ENCODE measurements around the gene SYNE2.
A peak's percentile ranks its signal among the peaks of the same experiment; 100 is the strongest.
"Not testable (repeated sequence)": the region's sequence is repeated elsewhere in the genome, so short reads cannot be mapped to it uniquely, and the experiment has no call there.

Gene SYNE2

DNA sequence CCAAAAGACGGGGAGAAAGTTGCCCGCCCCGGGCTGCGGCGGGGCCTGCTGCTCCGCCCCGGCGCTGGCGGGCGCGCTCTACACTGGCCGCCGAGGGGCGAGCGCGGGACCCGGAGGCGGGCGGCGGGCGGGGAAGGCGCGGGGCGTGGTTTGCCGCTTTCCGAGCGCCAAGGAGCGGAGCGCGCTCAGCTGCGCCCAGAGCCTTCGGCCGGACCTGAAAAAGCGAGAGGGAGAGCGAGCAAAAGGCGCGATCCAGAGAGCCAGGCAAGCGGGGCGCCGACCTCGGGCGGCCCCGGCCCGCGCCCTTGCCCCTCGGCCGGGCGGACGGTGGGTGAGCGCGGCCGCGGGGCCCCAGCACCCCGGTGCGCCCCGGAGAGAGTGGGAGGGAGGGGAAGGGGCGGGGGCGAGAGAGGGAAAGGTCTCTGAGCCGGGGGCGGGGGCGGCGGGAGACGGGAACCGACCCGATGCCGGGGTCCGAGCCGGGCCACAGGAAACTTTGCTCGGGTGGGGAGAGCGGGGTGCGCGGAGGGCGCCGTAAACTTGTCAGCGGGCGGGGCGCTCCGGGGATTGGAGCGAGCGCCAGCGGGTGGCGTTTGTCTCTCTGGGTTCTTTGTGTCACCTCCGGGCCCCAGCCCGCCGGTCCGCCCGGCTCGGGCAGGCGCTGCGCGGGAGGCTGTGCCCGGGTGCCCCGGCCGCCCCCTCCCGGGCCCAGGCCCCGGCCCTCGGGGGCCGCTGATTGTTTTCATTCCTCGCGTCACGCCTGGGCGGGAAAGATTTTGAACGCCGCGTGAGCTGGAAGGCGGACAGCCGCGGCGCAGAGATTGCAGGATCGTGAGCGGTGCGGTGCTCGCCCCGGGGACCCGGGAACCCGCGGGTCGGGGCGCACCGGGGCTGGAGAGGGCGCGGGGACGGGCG is at the start of gene SYNE2:
SYNE2 (plus strand) TSS at position 188 of the 915 bp plus-strand sequence. CDS start 56,145 bp downstream, outside the sequence.
- DNase-seq (ENCODE audit: low read depth in 2 of 2): peak; percentile 62 to 74

DNA sequence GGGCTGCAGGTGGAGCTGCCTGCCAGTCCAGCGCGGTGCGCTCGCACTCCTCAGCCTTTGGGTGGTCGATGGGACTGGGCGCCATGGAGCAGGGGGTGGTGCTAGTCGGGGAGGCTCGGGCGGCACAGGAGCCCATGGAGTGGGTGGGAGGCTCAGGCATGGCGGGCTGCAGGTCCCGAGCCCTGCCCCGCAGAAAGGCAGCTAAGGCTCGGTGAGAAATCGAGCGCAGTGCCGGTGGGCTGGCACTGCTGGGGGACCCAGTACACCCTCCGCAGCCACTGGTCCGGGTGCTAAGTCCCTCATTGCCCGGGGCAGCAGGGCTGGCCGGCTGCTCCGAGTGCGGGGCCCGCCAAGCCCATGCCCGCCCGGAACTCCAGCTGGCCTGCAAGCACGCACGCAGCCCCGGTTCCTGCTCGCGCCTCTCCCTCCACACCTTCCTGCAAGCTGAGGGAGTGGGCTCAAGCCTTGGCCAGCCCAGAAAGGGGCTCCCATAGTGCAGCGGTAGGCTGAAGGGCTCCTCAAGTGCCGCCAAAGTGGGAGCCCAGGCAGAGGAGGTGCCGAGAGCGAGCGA is 49.5 kb upstream of the SYNE2 start:
- DNase-seq (ENCODE audit: low read depth in 2 of 2): not testable (repeated sequence)

DNA sequence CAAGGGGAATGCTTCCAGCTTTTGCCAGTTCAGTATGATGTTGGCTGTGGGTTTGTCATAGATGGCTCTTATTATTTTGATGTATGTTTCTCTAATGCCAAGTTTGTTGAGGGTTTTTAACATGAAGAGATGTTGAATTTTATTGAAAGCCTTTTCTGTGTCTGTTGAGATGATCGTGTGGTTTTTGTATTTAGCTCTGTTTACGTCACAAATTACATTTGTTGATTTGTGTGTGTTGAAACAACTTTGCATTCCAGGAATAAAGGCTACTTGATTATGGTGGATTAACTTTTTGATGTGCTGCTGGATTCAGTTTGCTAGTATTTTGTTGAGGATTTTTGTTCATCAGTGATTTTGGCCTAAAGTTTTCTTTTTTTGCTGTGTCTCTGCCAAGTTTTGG is 46.7 kb upstream of the SYNE2 start:
- not testable (repeated sequence) for DNase-seq (ENCODE audit: low read depth in 2 of 2)

- DNase-seq (ENCODE audit: low read depth in 2 of 2): not testable (repeated sequence)
Observed at GRCh38 chr14:63811692-63812091, 41.1 kb upstream of the SYNE2 start.

- no peak for DNase-seq (ENCODE audit: low read depth in 2 of 2)
Observed at GRCh38 chr14:63833728-63834127, 19.1 kb upstream of the SYNE2 start.

DNA sequence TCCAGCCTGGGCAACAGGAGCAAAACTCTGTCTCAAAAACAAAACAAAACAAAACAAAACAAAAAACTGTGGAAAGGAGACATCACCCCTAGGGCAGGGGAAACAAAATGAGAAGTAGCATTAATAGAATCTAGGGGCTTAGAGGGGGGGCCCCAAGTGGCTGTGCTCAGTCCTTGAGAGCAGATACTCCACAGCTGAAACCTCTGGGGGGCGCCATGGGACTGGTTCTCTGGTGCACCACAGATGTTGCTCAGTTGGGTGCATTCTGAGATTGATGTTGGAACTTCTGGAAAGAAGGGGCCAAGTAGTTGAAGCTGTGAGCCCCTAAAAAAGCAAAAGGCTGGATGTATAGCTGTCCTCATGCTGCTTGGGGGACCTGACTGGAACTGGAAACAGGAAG is 11.8 kb upstream of the SYNE2 start:
- DNase-seq (ENCODE audit: low read depth in 2 of 2): peak in 1 of 2 experiments; percentile 8

- no peak for DNase-seq (ENCODE audit: low read depth in 2 of 2)
Observed at GRCh38 chr14:63843796-63844195, 9.0 kb upstream of the SYNE2 start.

GRCh38 chr14:63848890-63849289 is 3.9 kb upstream of the SYNE2 start:
- no peak for DNase-seq (ENCODE audit: low read depth in 2 of 2)

DNA sequence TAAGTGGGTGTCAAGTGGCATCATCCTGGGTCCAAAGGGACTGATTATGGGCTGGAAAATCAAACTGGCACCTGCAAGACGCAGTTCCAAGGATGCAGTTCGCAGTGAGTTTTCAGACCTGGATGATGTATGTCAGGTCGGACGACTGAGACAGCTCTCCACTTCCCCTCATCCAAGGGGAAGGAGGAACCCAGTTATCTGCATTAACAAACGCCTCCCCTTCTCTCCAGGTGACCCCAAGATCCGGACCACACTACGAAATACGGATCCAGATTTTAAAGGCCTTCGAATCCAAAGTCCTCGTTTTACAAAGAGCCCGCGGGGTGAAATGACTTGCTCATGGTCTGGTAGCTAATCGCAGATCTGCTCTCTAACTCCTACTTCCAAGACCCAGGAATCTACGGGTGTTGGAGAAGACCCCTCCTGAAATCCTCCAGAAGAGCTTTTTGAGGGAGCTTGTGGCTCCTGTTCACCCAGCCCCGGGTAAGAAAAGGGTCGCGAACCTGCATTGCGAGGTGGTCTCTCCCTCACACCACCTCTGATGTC is 460 bp upstream of the SYNE2 start:
- no peak for DNase-seq (ENCODE audit: low read depth in 2 of 2)

DNA sequence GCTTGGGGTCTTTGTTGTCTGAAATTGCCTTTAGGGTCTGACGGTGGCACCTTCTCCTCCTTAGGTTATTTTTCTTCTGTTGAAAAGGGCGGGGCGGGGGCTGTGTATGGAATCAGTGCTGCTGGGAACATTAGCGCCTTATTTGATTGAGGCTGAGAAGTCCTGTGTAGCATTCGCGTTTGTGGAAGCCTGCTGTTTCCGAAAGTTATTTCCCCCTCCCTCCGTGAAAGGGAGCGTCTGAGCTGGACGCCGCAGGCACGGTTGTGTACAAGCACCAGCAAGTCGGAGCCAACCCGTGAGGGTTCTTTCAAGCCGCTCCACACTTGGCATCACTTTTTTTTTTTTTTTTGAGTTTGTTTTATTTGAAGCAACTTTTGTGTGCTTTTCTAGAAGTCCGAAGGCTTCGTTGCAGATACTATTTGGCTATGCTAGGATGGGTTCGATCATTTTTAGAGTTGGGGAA is 1.1 kb downstream of the SYNE2 start:
- peak in 1 of 2 experiments; percentile 25 for DNase-seq (ENCODE audit: low read depth in 2 of 2)

- DNase-seq (ENCODE audit: low read depth in 2 of 2): no peak
Observed at GRCh38 chr14:63854330-63854729, 1.5 kb downstream of the SYNE2 start.

DNA sequence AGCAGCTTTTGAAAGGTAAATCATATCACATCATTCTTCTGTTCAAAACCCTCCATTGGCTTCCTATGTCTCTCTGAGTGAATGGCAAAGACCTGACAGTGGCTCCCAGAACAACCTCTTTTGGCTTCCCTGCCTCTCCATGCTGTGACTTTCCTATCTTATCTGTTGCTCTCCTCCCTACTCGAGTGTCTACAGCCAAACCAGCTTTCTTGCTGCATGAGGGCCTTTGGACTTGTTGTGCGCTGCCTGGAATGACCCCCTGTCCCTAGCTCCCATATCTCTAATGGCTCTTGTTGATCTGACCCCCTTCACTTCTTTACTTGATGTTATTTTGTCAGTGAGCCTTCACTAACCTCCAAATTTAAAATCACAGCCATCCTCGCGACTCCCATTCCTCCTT is 2.5 kb downstream of the SYNE2 start:
- no peak for DNase-seq (ENCODE audit: low read depth in 2 of 2)

- DNase-seq (ENCODE audit: low read depth in 2 of 2): no peak
Observed at GRCh38 chr14:63857466-63858030, 4.7 kb downstream of the SYNE2 start.

DNA sequence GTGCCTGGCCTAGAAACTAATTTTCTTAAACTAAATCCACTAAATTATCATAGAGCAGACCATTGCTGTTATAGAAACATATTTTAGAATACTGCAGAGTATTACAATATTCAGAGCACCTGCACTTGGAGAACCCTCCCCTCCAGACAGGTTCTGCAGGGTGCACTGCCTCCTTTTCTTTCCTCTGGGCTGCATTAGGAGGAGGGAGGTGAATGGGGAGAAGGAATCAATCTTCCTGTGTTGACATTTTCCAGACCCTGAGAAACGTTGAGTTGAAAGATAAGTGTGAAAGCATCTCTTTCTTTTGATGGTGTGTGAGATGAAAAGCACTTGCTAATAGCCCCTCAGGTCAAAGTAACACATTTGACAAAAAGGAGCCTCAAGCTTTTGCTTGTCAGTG is 7.3 kb downstream of the SYNE2 start:
- no peak for DNase-seq (ENCODE audit: low read depth in 2 of 2)

DNA sequence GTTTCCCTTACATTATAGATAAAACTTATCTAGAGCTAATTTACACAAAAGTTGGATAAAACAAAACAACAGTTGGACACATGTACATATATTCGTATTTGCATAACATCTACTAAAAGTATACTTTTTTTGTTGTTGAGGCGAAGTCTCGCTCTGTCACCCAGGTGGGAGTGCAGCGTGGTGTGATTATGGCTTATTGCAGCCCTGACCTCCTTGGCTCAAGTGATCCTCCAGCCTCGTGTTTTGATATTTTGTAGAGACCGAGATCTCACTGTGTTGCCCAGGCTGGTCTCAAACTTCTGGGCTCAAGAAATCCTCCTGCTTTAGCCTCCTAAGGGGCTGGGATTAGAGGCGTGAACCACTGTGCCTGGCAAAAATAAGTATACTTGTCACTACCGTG is 9.4 kb downstream of the SYNE2 start:
- no peak for DNase-seq (ENCODE audit: low read depth in 2 of 2)

- no peak for DNase-seq (ENCODE audit: low read depth in 2 of 2)
Observed at GRCh38 chr14:63863004-63863403, 10.2 kb downstream of the SYNE2 start.

DNA sequence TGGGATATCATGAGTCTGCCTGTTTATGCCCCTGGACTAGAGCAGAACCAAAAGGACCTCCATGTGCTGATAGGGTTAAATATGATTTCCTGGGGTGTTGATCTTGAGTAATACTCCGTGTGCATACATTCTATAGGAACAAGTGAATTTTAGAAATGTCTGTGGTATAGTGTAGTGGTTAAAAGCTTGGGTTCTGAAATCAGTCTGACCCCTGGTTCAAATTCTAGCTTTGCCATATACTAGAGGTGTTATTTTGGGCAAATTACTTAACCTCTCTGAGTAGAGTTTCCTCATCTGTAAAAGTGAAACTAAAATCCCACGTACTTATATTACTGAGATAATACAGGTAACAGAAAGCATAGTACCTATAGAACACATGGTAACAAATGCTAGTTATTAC is 12.0 kb downstream of the SYNE2 start:
- not testable (repeated sequence) for DNase-seq (ENCODE audit: low read depth in 2 of 2)

DNA sequence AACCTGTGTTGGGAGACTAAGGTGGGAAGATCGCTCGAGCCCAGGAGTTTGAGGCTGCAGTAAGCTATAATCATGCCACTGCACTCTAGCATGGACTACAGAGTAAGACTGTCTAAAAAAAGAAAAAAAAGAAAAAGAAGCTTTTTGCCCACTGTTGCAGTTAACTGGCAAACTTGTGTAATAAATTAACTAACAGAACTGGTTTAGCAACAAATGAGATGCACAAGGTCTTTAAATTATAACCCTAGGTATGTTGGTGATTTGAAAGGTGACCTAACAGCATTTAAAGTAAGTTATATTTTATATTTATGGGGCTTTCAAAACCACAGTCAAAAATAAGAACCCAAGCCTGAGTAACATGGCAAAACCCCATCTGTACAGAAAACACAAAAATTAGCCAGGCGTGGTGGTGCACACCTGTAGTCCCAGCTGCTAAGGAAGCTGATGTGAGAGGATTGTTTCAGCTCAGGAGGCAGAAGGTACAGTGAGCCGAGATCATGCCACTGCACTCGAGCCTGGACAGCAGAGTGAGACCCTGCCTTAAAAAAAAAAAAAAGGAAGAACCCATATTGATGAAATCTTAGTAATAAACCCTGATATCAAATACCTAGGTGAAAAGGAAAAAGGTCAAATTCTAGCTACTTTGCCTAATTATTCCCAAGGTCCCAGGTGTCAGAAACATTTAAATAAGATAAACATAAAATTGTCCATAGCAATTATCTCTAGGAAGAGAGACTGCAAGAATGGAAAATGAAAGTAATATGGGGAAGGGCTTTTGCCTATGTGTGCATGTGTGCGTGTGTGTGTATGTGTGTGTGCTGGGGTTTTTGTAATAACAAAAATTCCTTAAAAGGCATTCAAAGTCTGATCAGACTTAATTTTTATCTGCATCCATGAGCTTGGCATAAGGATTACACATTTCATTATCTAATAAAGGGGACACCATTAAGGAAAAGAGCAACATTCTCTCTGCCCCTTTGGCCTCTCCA is 15.4 kb downstream of the SYNE2 start:
- no peak for DNase-seq (ENCODE audit: low read depth in 2 of 2)

- DNase-seq (ENCODE audit: low read depth in 2 of 2): not testable (repeated sequence)
Observed at GRCh38 chr14:63869940-63870752, 17.3 kb downstream of the SYNE2 start.

GRCh38 chr14:63870753-63871037 is 17.9 kb downstream of the SYNE2 start:
- DNase-seq (ENCODE audit: low read depth in 2 of 2): not testable (repeated sequence)

GRCh38 chr14:63874223-63874622 is 21.4 kb downstream of the SYNE2 start:
- no peak for DNase-seq (ENCODE audit: low read depth in 2 of 2)

Measured in stimulated activated CD4-positive, alpha-beta T cell treated with anti-CD3 and anti-CD28 coated beads, Interleukin-12 subunit alpha, Interleukin-12 subunit beta, amount 100 ng/mL, for 24 hours (primary cell).